Stromal cell of bone marrow (primary cell): ENCODE results near the gene RGS7.
"Not testable (repeated sequence)": the region's sequence is repeated elsewhere in the genome, so short reads cannot be mapped to it uniquely, and the experiment has no call there.

Experiments used
- DNase-seq: peaks from one replicate; pipeline ENCODE4 v3.0.0-alpha.2; 2012; ENCODE audit warnings: low read depth

The RGS7 gene

GRCh38 chr1:241332037-241332409, 25.0 kb downstream of the RGS7 start:
- no peak for DNase-seq

- no peak for DNase-seq
Measured at GRCh38 chr1:241331328-241332036, 25.5 kb downstream of the RGS7 start.

- no peak for DNase-seq
Measured at GRCh38 chr1:241330619-241331327, 26.2 kb downstream of the RGS7 start.

GRCh38 chr1:241325456-241325855, 31.5 kb downstream of the RGS7 start:
- no peak for DNase-seq

GRCh38 chr1:241323514-241324195, 33.4 kb downstream of the RGS7 start:
- DNase-seq, result peak; percentile 21

GRCh38 chr1:241317676-241318075, 39.3 kb downstream of the RGS7 start:
- no peak for DNase-seq

GRCh38 chr1:241316372-241316771, 40.6 kb downstream of the RGS7 start:
- no peak for DNase-seq

GRCh38 chr1:241311056-241311746, 45.8 kb downstream of the RGS7 start:
- no peak for DNase-seq

- DNase-seq, result peak; percentile 4
Measured at GRCh38 chr1:241310451-241310850, 46.6 kb downstream of the RGS7 start.

GRCh38 chr1:241309651-241310050, 47.4 kb downstream of the RGS7 start:
- no peak for DNase-seq

GRCh38 chr1:241308471-241308870, 48.5 kb downstream of the RGS7 start:
- DNase-seq, result no peak

GRCh38 chr1:241308011-241308410, 49.0 kb downstream of the RGS7 start:
- DNase-seq, result no peak

- DNase-seq, result no peak
Measured at GRCh38 chr1:241306125-241306790, 50.7 kb downstream of the RGS7 start.

GRCh38 chr1:241302024-241302423, 55.0 kb downstream of the RGS7 start:
- DNase-seq, result not testable (repeated sequence)

- DNase-seq, result no peak
Measured at GRCh38 chr1:241299347-241299746, 57.7 kb downstream of the RGS7 start.

GRCh38 chr1:241292973-241293372, 64.0 kb downstream of the RGS7 start:
- no peak for DNase-seq

GRCh38 chr1:241291548-241291947, 65.5 kb downstream of the RGS7 start:
- not testable (repeated sequence) for DNase-seq

GRCh38 chr1:241286486-241286885, 70.5 kb downstream of the RGS7 start:
- DNase-seq, result no peak

- DNase-seq, result no peak
Measured at GRCh38 chr1:241276391-241276790, 80.6 kb downstream of the RGS7 start.

GRCh38 chr1:241275981-241276380, 81.0 kb downstream of the RGS7 start:
- DNase-seq, result no peak

- no peak for DNase-seq
Measured at GRCh38 chr1:241275226-241275625, 81.8 kb downstream of the RGS7 start.

GRCh38 chr1:241274693-241275092, 82.3 kb downstream of the RGS7 start:
- no peak for DNase-seq
